Ureter (tissue), 1 donor: ENCODE data around the gene KRTAP10-10. TPM values are rescaled to one million over a fixed set of nuclear protein-coding genes. Genes with fewer than 3 reads are reported as not detected.
"Not testable (repeated sequence)": the region's sequence is repeated elsewhere in the genome, so short reads cannot be mapped to it uniquely, and the experiment has no call there.

ENCODE experiments used
- DNase-seq: peaks from one replicate; pipeline ENCODE4 v3.0.0-alpha.2; 2020; ENCODE audit warnings: low spot score
- total RNA-seq: library from RNA; stranded (reverse); gene quantifications from one replicate; pipeline ENCODE4 v1.2.4, GENCODE V29; 2023
- donor health status: DM: yes; HTN: yes; CAD: no.

The KRTAP10-10 gene
- not detected for total RNA-seq

GRCh38 chr21:44637018-44637850 is at the start of gene KRTAP10-10:
TSS of gene KRTAP10-10 (plus strand) at chr21:44637356. CDS start at chr21:44637418, 62 bp downstream.
- no peak for DNase-seq

GRCh38 chr21:44589094-44589493 is 48.1 kb upstream of the KRTAP10-10 start:
- DNase-seq: no peak

GRCh38 chr21:44589586-44590305 is 47.4 kb upstream of the KRTAP10-10 start:
- DNase-seq: no peak

GRCh38 chr21:44590311-44590721 is 46.8 kb upstream of the KRTAP10-10 start:
- no peak for DNase-seq

GRCh38 chr21:44590897-44591800 is 46.0 kb upstream of the KRTAP10-10 start:
- not testable (repeated sequence) for DNase-seq

GRCh38 chr21:44591801-44592130 is 45.4 kb upstream of the KRTAP10-10 start:
- not testable (repeated sequence) for DNase-seq

GRCh38 chr21:44592446-44593311 is 44.5 kb upstream of the KRTAP10-10 start, which contains the start of gene KRTAP10-6:
TSS of gene KRTAP10-6 (minus strand) at chr21:44592505. CDS start at chr21:44592484, 21 bp downstream.
- DNase-seq: no peak

- DNase-seq: no peak
These were observed 43.4 kb upstream of the KRTAP10-10 start for GRCh38 chr21:44593598-44594405.

GRCh38 chr21:44594406-44594916 is 42.7 kb upstream of the KRTAP10-10 start:
- DNase-seq: no peak

GRCh38 chr21:44595524-44595923 is 41.6 kb upstream of the KRTAP10-10 start:
- DNase-seq: no peak

GRCh38 chr21:44596068-44596725 is 41.0 kb upstream of the KRTAP10-10 start:
- DNase-seq: no peak

GRCh38 chr21:44598061-44598460 is 39.1 kb upstream of the KRTAP10-10 start:
- DNase-seq: no peak

- no peak for DNase-seq
These were observed 37.7 kb upstream of the KRTAP10-10 start for GRCh38 chr21:44599264-44600029.

GRCh38 chr21:44600118-44600978 is 36.8 kb upstream of the KRTAP10-10 start, which contains the start of gene KRTAP10-7:
TSS of gene KRTAP10-7 (plus strand) at chr21:44600597. CDS start at chr21:44600622, 25 bp downstream.
- not testable (repeated sequence) for DNase-seq

- DNase-seq: not testable (repeated sequence)
These were observed 36.1 kb upstream of the KRTAP10-10 start for GRCh38 chr21:44601091-44601490.

- no peak for DNase-seq
These were observed 35.3 kb upstream of the KRTAP10-10 start for GRCh38 chr21:44601596-44602462.
